Esophagus muscularis mucosa (tissue), 4 donors: ENCODE results near the gene GNA12. TPM values are rescaled to one million over a fixed set of nuclear protein-coding genes. Genes with fewer than 3 reads are reported as not detected.

Source experiments
- DNase-seq: peaks from one replicate; pipeline ENCODE4 v3.0.0-alpha.2; 2017; ENCODE audit errors: extremely low spot score
- H3K27ac ChIP-seq, 4 donors: fragments of 200-600 bp; sonication (generic); replicated peaks in 1 of 4; 1 replicate in 3 of 4; 2 replicates in 1 of 4; pipeline ENCODE4 v1.5.1; 2016 to 2019; ENCODE audit warnings: mild to moderate bottlenecking in 1 of 4
- H3K27me3 ChIP-seq, 4 donors: fragments of 200-600 bp; sonication (generic); one replicate each; pipeline versions ENCODE4 v1.5.1 to v1.6.0; 2016 to 2019
- H3K36me3 ChIP-seq, 4 donors: fragments of 200-600 bp; sonication (generic); one replicate each; pipeline ENCODE4 v1.5.1; 2016 to 2019
- H3K4me1 ChIP-seq, 4 donors: fragments of 200-600 bp; sonication (generic); one replicate each; pipeline ENCODE4 v1.5.1; 2016 to 2019
- H3K4me3 ChIP-seq, 4 donors: fragments of 200-600 bp; sonication (generic); 1 replicate in 2 of 4; 2 replicates in 2 of 4; pipeline ENCODE4 v1.5.1; 2016 to 2019; ENCODE audit warnings: mild to moderate bottlenecking in 4 of 4, moderate library complexity in 1 of 4
- H3K9me3 ChIP-seq, 4 donors: fragments of 200-600 bp; sonication (generic); 1 replicate in 3 of 4; 2 replicates in 1 of 4; pipeline ENCODE4 v1.5.1; 2016 to 2019
- EP300 ChIP-seq: sonication (generic); formaldehyde crosslinking; IDR thresholded peaks from one replicate; pipeline ENCODE4 v1.6.1; 2017; ENCODE audit warnings: antibody characterized with exemption
- POLR2A ChIP-seq: fragments of 450-650 bp; IDR thresholded peaks from one replicate; pipeline ENCODE4 v1.6.1; 2017; ENCODE audit warnings: antibody characterized with exemption, moderate library complexity, mild to moderate bottlenecking, low read depth
- POLR2AphosphoS5 ChIP-seq, 2 donors: sonication (generic); formaldehyde crosslinking; IDR thresholded peaks; one replicate each; pipeline ENCODE4 v1.6.1; 2017; ENCODE audit warnings: antibody characterized with exemption in 2 of 2
- WGBS: methylation state at CpG from one replicate; pipeline ENCODE4 v1.1.5; 2018; 5-methylcytosine and 5-hydroxymethylcytosine counted together
- intact Hi-C: fragments of 100-400 bp; cut with DNase I; formaldehyde crosslinking; loops from one replicate; pipeline ENCODE4 v1.15.1; 2023
- total RNA-seq, 4 donors: library from RNA; depleted of rRNA; stranded (reverse); fragments of >200 nt; gene quantifications; one replicate each; pipeline versions ENCODE4 v1.1.0 to v1.2.1, GENCODE V29; 2016
- TF ChIP-seq, protein P1 (sequence below), 3 experiments: fragments of 200-600 bp in 2 of 3; fragments of 450-650 bp in 1 of 3; sonication (generic) in 2 of 3; IDR thresholded peaks; one replicate each; pipeline ENCODE4 v1.5.1; 2017 to 2019; ENCODE audit warnings: antibody characterized with exemption in 3 of 3, mild to moderate bottlenecking in 2 of 3, moderate library complexity in 1 of 3

GNA12 gene
- total RNA-seq, 4 donors from 2014 or later: 25.3 to 61.8 (median 38.9) TPM

DNA sequence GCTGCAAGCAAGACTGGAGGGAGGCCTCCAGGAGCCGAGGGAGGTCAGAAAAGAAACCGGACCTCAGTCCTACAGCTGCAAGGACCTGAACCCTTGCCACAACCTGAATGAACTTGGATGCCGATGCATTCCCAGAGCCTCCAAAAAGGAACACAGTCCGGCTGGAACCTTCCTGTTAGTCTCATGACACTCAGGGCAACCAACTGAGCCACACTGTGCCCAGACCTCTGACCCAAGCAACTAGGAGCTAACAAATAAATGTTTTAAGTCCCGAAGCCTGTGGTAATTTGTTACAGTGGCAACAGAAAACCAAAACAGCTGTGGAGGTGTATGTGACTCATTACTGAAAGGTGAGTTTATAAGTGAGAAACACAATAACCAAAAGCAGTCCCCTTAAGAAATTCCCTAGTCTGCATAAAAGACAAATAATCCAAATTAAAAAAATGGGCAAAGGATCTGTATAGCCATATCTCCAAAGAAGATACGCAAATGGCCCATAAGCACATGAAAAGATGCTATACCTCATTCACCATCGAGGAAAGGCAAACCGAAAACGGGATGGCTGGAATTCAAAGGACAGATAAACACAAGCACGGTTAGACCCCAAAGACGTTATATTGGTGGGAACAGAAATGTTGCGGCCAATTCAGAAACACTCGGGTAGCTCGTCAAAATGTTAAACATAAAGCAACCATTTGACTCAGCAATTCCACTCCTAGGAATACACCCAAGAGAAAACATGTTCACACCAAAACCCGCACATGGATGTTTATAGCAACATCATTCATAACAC lies 24.8 kb downstream of the GNA12 start:
- Histone ChIP-seq H3K9me3 (no peaks in the 10 kb centered on the region), H3K36me3 (no peaks in the 10 kb centered on the region), H3K4me3 (no peak overlapping the region), H3K27ac (peak overlapping the region in 1 of 4 donors; percentile 5), H3K4me1 (peaks cover 60 to 89% (median 73%) of the 10 kb centered on the region in 4 donors), H3K27me3 (no peaks in the 10 kb centered on the region)
- no peak for TF ChIP-seq EP300
- TF ChIP-seq POLR2AphosphoS5 (IDR thresholded peaks at IDR 0.05): no peak
- TF ChIP-seq, protein P1, sequence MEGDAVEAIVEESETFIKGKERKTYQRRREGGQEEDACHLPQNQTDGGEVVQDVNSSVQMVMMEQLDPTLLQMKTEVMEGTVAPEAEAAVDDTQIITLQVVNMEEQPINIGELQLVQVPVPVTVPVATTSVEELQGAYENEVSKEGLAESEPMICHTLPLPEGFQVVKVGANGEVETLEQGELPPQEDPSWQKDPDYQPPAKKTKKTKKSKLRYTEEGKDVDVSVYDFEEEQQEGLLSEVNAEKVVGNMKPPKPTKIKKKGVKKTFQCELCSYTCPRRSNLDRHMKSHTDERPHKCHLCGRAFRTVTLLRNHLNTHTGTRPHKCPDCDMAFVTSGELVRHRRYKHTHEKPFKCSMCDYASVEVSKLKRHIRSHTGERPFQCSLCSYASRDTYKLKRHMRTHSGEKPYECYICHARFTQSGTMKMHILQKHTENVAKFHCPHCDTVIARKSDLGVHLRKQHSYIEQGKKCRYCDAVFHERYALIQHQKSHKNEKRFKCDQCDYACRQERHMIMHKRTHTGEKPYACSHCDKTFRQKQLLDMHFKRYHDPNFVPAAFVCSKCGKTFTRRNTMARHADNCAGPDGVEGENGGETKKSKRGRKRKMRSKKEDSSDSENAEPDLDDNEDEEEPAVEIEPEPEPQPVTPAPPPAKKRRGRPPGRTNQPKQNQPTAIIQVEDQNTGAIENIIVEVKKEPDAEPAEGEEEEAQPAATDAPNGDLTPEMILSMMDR (IDR thresholded peaks at IDR 0.05): no peak
- TF ChIP-seq POLR2A: no peak
- whole genome bisulfite sequencing: 91% methylated on average over 15 of the region's 15 CpGs
- no peak for DNase-seq
- intact Hi-C loops: no loop called here

GRCh38 chr7:2818653-2819052 lies 25.5 kb downstream of the GNA12 start:
- DNase-seq: no peak
- Histone ChIP-seq H3K9me3 (no peaks in the 10 kb centered on the region), H3K36me3 (peaks cover 0 to 5% (median 0%) of the 10 kb centered on the region in 4 donors), H3K27me3 (no peaks in the 10 kb centered on the region), H3K4me3 (no peak overlapping the region), H3K27ac (peak overlapping the region in 1 of 4 donors; percentile 5), H3K4me1 (peaks cover 54 to 82% (median 66%) of the 10 kb centered on the region in 4 donors)
- TF ChIP-seq POLR2AphosphoS5 (IDR thresholded peaks at IDR 0.05) (no peak), POLR2A (no peak), EP300 (no peak)
- TF ChIP-seq, protein P1 (IDR thresholded peaks at IDR 0.05): no peak
- 95% methylated on average over 12 of the region's 12 CpGs for WGBS
- intact Hi-C loops: no loop called here

DNA sequence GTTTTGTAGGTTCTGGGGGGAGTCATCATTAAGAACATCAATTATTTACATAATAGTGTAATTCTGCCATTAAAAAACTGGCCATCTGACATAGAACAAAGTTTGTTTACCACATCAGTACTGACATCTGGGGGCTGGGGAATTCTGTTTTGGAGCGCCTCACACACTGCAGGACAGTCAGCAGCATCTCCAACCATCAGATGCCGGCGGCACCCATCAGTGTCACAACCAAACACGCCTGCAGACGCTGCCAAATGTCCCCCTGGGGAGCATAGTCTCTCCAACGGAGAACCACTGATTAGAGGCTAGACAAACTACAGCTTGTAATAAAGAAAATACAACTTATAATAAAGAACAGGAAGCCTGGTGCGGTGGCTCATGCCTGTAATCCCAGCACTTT lies 26.0 kb downstream of the GNA12 start:
- peak overlapping the region in 1 of 4 donors; percentile 5 for H3K27ac ChIP-seq
- 87% methylated on average over 4 of the region's 7 CpGs for WGBS
- DNase-seq: no peak

GRCh38 chr7:2817456-2817855 lies 26.7 kb downstream of the GNA12 start:
- intact Hi-C loops: no loop called here
- no peaks in the 10 kb centered on the region for H3K27me3 ChIP-seq
- H3K9me3 ChIP-seq: no peaks in the 10 kb centered on the region
- DNase-seq: no peak
- H3K4me1 ChIP-seq: peaks cover 51 to 75% (median 62%) of the 10 kb centered on the region in 4 donors
- H3K27ac ChIP-seq: no peak overlapping the region
- TF ChIP-seq, protein P1 (IDR thresholded peaks at IDR 0.05): no peak
- no peak for TF ChIP-seq POLR2A
- TF ChIP-seq EP300: no peak
- TF ChIP-seq POLR2AphosphoS5 (IDR thresholded peaks at IDR 0.05): no peak
- no peak overlapping the region for H3K4me3 ChIP-seq
- peaks cover 0 to 8% (median 0%) of the 10 kb centered on the region in 4 donors for H3K36me3 ChIP-seq
- 83% methylated on average over 3 of the region's 3 CpGs for whole genome bisulfite sequencing

More for the DNA sequence above, 26.0 kb downstream of the GNA12 start:
- H3K4me1 ChIP-seq: peaks cover 51 to 77% (median 65%) of the 10 kb centered on the region in 4 donors
- no peaks in the 10 kb centered on the region for H3K9me3 ChIP-seq
- H3K36me3 ChIP-seq: peaks cover 0 to 8% (median 0%) of the 10 kb centered on the region in 4 donors
- no peak overlapping the region for H3K4me3 ChIP-seq
- no peaks in the 10 kb centered on the region for H3K27me3 ChIP-seq
- TF ChIP-seq POLR2A (no peak), POLR2AphosphoS5 (IDR thresholded peaks at IDR 0.05) (no peak), EP300 (no peak)
- TF ChIP-seq, protein P1 (IDR thresholded peaks at IDR 0.05): no peak
- intact Hi-C loops: no loop called here
